GM13977 (cell line): ENCODE results near the gene NUP88.

Experiments used
- DNase-seq: peaks from one replicate; pipeline ENCODE4 v3.0.0; 2012; ENCODE audit warnings: low spot score
- CTCF ChIP-seq: IDR thresholded peaks from 2 replicates; pipeline ENCODE4 v1.5.1; 2012; ENCODE audit warnings: mild to moderate bottlenecking, control low read depth; ENCODE audit not compliant: insufficient read depth; ENCODE audit errors: extremely low read depth, missing control alignments
- in situ Hi-C: fragments of 300-500 bp; cut with MboI; formaldehyde crosslinking; loops from one replicate; pipeline ENCODE4 v1.12.0; 2022; ENCODE audit warnings: low sequenced_read_pairs, low pct_unique_long_range_greater_than_20kb, mixed read lengths, inconsistent platforms; ENCODE audit not compliant: unreplicated experiment

NUP88 gene

GRCh38 chr17:5408186-5408585 is 11.3 kb downstream of the NUP88 start:
- in situ Hi-C loops, result no loop called here
- DNase-seq, result no peak
- TF ChIP-seq CTCF, result no peak

DNA sequence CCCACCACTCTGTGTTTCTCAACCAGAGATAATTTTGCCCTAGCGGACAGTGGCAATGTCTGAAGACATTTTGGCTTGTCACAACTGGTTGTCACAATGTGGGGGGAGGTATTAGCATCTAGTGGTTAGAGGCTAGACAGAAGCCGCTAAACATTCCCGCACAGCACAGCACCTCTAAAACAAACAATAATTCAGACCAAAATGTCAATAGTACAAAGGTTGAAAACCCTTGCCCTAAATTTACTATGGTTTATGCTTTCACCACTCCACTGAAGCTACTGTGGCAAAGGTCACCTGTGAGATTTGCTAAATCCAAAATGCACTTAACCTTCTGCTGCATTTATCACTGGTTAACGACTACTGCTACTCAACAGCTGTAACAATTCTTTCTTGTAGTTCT is 14.1 kb downstream of the NUP88 start:
- in situ Hi-C loops, result no loop called here
- no peak for TF ChIP-seq CTCF
- no peak for DNase-seq

DNA sequence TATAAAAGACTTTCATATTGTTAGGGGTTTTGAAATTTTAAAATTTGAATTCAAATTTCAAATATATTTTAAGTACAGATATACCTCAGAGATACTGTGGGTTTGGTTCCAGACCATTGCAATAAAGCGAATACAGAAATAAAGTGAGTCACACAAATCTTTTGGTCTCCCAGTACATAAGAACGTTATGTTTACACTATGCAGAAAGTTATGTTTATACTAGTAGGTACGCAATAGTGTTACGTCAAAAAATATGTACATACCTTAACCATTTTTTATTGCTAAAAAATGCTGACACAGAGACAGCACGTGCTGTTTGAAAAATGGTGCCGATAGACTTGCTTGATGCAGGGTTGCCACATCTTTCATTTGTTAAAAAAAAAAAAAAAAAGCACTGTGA is 19.7 kb downstream of the NUP88 start:
- no peak for TF ChIP-seq CTCF
- in situ Hi-C loops, result no loop called here
- no peak for DNase-seq

- in situ Hi-C loops, result no loop called here
- TF ChIP-seq CTCF, result no peak
- no peak for DNase-seq
Observed at GRCh38 chr17:5396612-5397011, 22.9 kb downstream of the NUP88 start.

GRCh38 chr17:5391678-5392077 is 27.8 kb downstream of the NUP88 start:
- DNase-seq, result no peak
- no peak for TF ChIP-seq CTCF
- in situ Hi-C loops, result no loop called here

- TF ChIP-seq CTCF, result no peak
- DNase-seq, result no peak
- in situ Hi-C loops, result no loop called here
Observed at GRCh38 chr17:5381542-5381941, 37.9 kb downstream of the NUP88 start.
